ENCODE results near the gene ERH. TPM values are rescaled to one million over a fixed set of nuclear protein-coding genes. Genes with fewer than 3 reads are reported as not detected.

Gene ERH
- total RNA-seq, 4 donors from 2014 or later, result 46.7 to 49.2 (median 48.1) TPM

GRCh38 chr14:69408331-69408960, 10.3 kb upstream of the ERH start:
- intact Hi-C loops (cut with DNase I; ENCODE audit: low total_unique reads), result no loop called here
- H3K4me1 ChIP-seq, result peaks cover 0 to 4% of the 10 kb centered on the region in 2 donors
- no peaks in the 10 kb centered on the region for H3K9me3 ChIP-seq
- no peaks in the 10 kb centered on the region for H3K36me3 ChIP-seq
- H3K27me3 ChIP-seq, result no peaks in the 10 kb centered on the region
- no peak for TF ChIP-seq POLR2A (IDR thresholded peaks at IDR 0.05)
- TF ChIP-seq, protein P1, sequence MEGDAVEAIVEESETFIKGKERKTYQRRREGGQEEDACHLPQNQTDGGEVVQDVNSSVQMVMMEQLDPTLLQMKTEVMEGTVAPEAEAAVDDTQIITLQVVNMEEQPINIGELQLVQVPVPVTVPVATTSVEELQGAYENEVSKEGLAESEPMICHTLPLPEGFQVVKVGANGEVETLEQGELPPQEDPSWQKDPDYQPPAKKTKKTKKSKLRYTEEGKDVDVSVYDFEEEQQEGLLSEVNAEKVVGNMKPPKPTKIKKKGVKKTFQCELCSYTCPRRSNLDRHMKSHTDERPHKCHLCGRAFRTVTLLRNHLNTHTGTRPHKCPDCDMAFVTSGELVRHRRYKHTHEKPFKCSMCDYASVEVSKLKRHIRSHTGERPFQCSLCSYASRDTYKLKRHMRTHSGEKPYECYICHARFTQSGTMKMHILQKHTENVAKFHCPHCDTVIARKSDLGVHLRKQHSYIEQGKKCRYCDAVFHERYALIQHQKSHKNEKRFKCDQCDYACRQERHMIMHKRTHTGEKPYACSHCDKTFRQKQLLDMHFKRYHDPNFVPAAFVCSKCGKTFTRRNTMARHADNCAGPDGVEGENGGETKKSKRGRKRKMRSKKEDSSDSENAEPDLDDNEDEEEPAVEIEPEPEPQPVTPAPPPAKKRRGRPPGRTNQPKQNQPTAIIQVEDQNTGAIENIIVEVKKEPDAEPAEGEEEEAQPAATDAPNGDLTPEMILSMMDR (IDR thresholded peaks at IDR 0.05 in 4 of 5, conservative IDR thresholded peaks at IDR 0.05 in 1 of 5), result no peak
- H3K27ac ChIP-seq, result no peak overlapping the region
- DNase-seq (no peak), ATAC-seq (no peak)
- in situ Hi-C loops (cut with MboI; ENCODE audit: low sequenced_read_pairs in 4 of 4), result no loop called here
- H3K4me3 ChIP-seq, result no peak overlapping the region

GRCh38 chr14:69405762-69406161, 7.7 kb upstream of the ERH start:
- in situ Hi-C loops (cut with MboI; ENCODE audit: low sequenced_read_pairs in 4 of 4), result no loop called here
- Histone ChIP-seq H3K36me3 (no peaks in the 10 kb centered on the region), H3K4me1 (peaks cover 11% of the 10 kb centered on the region in 2 donors), H3K9me3 (no peaks in the 10 kb centered on the region), H3K27ac (no peak overlapping the region), H3K4me3 (no peak overlapping the region), H3K27me3 (no peaks in the 10 kb centered on the region)
- intact Hi-C loops (cut with DNase I; ENCODE audit: low total_unique reads), result no loop called here
- DNase-seq, result no peak
- TF ChIP-seq, protein P1 (IDR thresholded peaks at IDR 0.05 in 4 of 5, conservative IDR thresholded peaks at IDR 0.05 in 1 of 5), result no peak
- no peak for TF ChIP-seq POLR2A (IDR thresholded peaks at IDR 0.05)
- no peak for ATAC-seq

- H3K4me3 ChIP-seq, result no peak overlapping the region
- no peak for TF ChIP-seq POLR2A (IDR thresholded peaks at IDR 0.05)
- TF ChIP-seq, protein P1 (IDR thresholded peaks at IDR 0.05 in 4 of 5, conservative IDR thresholded peaks at IDR 0.05 in 1 of 5), result no peak
- DNase-seq, result no peak
- H3K27ac ChIP-seq, result no peak overlapping the region
- in situ Hi-C loops (cut with MboI; ENCODE audit: low sequenced_read_pairs in 4 of 4), result no loop called here
- H3K9me3 ChIP-seq, result no peaks in the 10 kb centered on the region
- H3K36me3 ChIP-seq, result no peaks in the 10 kb centered on the region
- H3K27me3 ChIP-seq, result no peaks in the 10 kb centered on the region
- intact Hi-C loops (cut with DNase I; ENCODE audit: low total_unique reads), result no loop called here
- peaks cover 18 to 20% of the 10 kb centered on the region in 2 donors for H3K4me1 ChIP-seq
- ATAC-seq, result no peak
These were observed 6.8 kb upstream of the ERH start for GRCh38 chr14:69404883-69405282.

- TF ChIP-seq POLR2A (IDR thresholded peaks at IDR 0.05), result no peak
- TF ChIP-seq, protein P1 (IDR thresholded peaks at IDR 0.05 in 4 of 5, conservative IDR thresholded peaks at IDR 0.05 in 1 of 5), result no peak
- H3K27ac ChIP-seq, result no peak overlapping the region
- H3K36me3 ChIP-seq, result no peaks in the 10 kb centered on the region
- DNase-seq (no peak), ATAC-seq (no peak)
- no peaks in the 10 kb centered on the region for H3K27me3 ChIP-seq
- intact Hi-C loops (cut with DNase I; ENCODE audit: low total_unique reads), result no loop called here
- in situ Hi-C loops (cut with MboI; ENCODE audit: low sequenced_read_pairs in 4 of 4), result no loop called here
- no peak overlapping the region for H3K4me3 ChIP-seq
- peaks cover 22 to 24% of the 10 kb centered on the region in 2 donors for H3K4me1 ChIP-seq
- no peaks in the 10 kb centered on the region for H3K9me3 ChIP-seq
These were observed 6.4 kb upstream of the ERH start for GRCh38 chr14:69404478-69404877.

DNA sequence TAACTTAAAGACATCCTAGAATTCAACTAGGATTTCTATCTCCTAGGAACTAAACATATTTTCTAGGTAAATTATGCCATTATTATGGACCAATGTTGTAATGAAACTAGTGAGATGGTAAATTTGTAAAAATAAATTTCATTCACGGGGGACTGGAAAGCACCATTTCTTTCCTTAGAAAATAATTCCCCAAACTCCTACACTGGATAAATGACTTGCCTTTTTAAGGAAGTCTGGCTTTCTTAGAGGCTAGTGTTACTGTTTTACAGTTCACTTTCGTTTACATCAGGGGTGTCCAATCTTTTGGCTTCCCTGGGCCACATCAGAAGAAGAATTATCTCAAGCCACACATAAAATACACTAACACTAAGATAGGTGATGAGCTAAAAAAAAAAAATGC, 3.7 kb upstream of the ERH start:
- intact Hi-C loops (cut with DNase I; ENCODE audit: low total_unique reads) (no loop called here), in situ Hi-C loops (cut with MboI; ENCODE audit: low sequenced_read_pairs in 4 of 4) (no loop called here)
- DNase-seq, result no peak
- no peak for ATAC-seq
- Histone ChIP-seq H3K36me3 (no peaks in the 10 kb centered on the region), H3K27ac (no peak overlapping the region), H3K27me3 (no peaks in the 10 kb centered on the region), H3K4me1 (peaks cover 34% of the 10 kb centered on the region in 2 donors), H3K9me3 (no peaks in the 10 kb centered on the region), H3K4me3 (no peak overlapping the region)
- no peak for TF ChIP-seq POLR2A (IDR thresholded peaks at IDR 0.05)
- TF ChIP-seq, protein P1 (IDR thresholded peaks at IDR 0.05 in 4 of 5, conservative IDR thresholded peaks at IDR 0.05 in 1 of 5), result no peak

Measured in gastrocnemius medialis (tissue), 4 donors.